BLaER1 treated with 17β-estradiol and CSF1 and Interleukin-3, amounts not matched to agents 10 nM and 100 nM (cell line): ENCODE data around the gene EAF1.

ENCODE experiments used
- H3K27ac ChIP-seq, 11 experiments: shearing (Covaris generic); formaldehyde crosslinking; 2 replicates each; pipeline ENCODE4 v1.8.1; 2022
- H3K27me3 ChIP-seq, 11 experiments: shearing (Covaris generic); formaldehyde crosslinking; 2 replicates each; pipeline ENCODE4 v1.8.1; 2022
- H3K36me3 ChIP-seq, 11 experiments: shearing (Covaris generic); formaldehyde crosslinking; 2 replicates each; pipeline ENCODE4 v1.8.1; 2022
- H3K4me1 ChIP-seq, 10 experiments: shearing (Covaris generic); formaldehyde crosslinking; 2 replicates each; pipeline ENCODE4 v1.8.1; 2022
- H3K4me2 ChIP-seq, 11 experiments: shearing (Covaris generic); formaldehyde crosslinking; 2 replicates each; pipeline ENCODE4 v1.8.1; 2022
- H3K4me3 ChIP-seq, 10 experiments: shearing (Covaris generic); formaldehyde crosslinking; 2 replicates each; pipeline ENCODE4 v1.8.1; 2022
- H3K9ac ChIP-seq, 11 experiments: shearing (Covaris generic); formaldehyde crosslinking; 2 replicates each; pipeline ENCODE4 v1.8.1; 2022
- H3K9me3 ChIP-seq, 11 experiments: shearing (Covaris generic); formaldehyde crosslinking; replicated peaks in 1 of 11; 2 replicates each; pipeline ENCODE4 v1.8.1; 2022
- H4K20me1 ChIP-seq, 11 experiments: shearing (Covaris generic); formaldehyde crosslinking; 2 replicates each; pipeline ENCODE4 v1.8.1; 2022
- Cebpa-rat ChIP-seq, 11 experiments: shearing (Covaris generic); IDR thresholded peaks; 2 replicates each; pipeline ENCODE4 v1.8.1; 2022

The EAF1 gene

GRCh38 chr3:15491143-15491542 is 63.7 kb downstream of the EAF1 start:
- H3K4me3 ChIP-seq: no peak overlapping the region
- H3K27ac ChIP-seq: no peak overlapping the region
- H3K9ac ChIP-seq: no peak overlapping the region
- TF ChIP-seq Cebpa-rat (IDR thresholded peaks at IDR 0.05): no peak
- H3K9me3 ChIP-seq: no peaks in the 10 kb centered on the region; a peak in 1 of 22 replicates
- no peaks in the 10 kb centered on the region for H3K27me3 ChIP-seq
- peaks cover 0 to 17% (median 6%) of the 10 kb centered on the region in 11 experiments; a peak in 4 of 22 replicates for H3K36me3 ChIP-seq
- no peaks in the 10 kb centered on the region for H4K20me1 ChIP-seq
- H3K4me1 ChIP-seq: peaks cover 0 to 14% (median 0%) of the 10 kb centered on the region in 10 experiments; a peak in 6 of 20 replicates
- H3K4me2 ChIP-seq: no peak overlapping the region
